HL-60/S4 treated with retinoic acid at 250 ng/mL for 4 days and 3 days (cell line): ENCODE measurements around the gene TBATA.

Experiments used
- in situ Hi-C: fragments of 300-500 bp; cut with MboI; formaldehyde crosslinking; loops from 2 replicates; pipeline ENCODE4 v1.7.0; 2022; ENCODE audit warnings: low sequenced_read_pairs

TBATA gene

DNA sequence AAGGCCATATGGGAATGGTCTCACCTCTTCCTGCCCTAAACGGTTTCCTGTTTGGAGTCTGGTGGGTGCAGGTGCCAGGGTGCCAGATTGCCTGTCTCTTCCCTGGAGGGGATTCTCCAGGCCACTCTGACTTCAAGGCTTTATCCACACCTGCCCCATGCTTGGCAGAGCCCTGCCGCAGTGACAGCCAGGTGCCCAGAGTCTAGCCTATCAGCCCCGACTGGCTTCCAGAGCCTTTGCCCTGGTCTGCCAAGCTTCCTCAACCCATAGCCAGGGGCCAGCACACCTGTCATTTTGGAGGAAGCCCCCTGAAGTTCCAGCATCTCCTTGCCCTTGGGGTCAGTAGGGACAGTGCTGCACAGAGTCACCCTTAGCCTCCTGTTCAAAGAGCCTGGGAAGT, 21.6 kb downstream of the TBATA start:
- in situ Hi-C loops = loop anchor here (10.0 kb wide), 1 partner anchor 219 kb away; no protein-coding TSS in a partner anchor

DNA sequence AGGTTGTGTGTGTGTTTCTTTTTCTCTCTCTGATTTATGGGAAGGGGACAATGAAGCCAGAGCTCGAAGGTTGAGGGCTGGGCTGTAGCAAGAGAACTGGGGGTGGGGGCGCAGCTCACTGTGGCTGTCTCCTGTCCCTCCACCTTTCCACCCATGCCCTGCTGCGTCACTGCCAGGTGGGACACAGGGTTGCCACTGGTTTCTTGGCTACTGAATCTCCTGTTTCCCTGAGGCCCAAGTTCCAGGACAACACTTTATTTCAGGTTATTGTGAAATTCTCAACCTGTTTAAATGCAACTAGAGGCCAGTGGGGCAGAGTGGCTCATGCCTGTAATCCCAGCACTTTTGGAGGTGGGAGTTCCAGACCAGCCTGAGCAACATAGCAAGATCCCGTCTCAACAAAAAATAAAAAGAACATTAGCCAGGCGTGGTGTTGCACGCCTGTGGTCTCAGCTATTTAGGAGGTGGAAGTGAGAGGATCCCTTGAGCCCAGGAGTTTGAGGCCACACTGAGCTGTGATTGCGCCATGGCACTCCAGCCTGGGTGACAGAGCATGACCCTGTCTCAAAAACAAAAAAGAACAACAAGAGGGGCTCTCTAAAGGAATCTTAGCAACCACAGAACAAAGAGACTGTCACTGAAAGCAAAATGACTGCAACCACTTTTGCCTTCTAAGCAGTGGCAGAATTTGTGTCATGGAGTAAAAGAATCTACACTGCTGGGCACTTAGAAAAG, 22.6 kb downstream of the TBATA start:
- in situ Hi-C loops = loop anchor here (10.0 kb wide), 1 partner anchor 218 kb away; no protein-coding TSS in a partner anchor

DNA sequence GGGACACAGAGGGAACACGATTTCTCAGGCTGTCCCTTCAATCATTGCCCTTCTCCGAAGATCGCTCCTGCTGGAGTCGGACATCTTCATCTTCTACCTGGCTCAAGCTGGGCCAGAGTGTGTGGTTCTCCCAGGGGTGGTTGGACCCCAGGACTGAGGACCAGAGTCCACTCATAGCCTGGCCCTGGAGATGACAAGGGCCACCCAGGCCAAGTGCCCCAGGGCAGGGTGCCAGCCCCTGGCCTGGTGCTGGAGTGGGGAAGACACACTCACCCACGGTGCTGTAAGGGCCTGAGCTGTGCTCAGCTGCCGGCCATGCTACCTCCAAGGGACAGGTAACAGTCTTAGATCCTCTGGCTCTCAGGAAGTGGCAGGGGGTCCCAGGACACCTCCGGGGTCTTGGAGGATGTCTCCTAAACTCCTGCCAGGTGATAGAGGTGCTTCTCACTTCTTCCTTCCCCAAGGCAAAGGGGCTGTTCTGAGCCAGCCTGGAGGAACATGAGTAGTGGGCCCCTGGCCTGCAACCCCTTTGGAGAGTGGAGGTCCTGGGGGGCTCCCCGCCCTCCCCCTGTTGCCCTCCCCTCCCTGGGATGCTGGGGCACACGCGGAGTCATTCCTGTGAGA, 23.3 kb downstream of the TBATA start:
- in situ Hi-C loops = loop anchor here (10.0 kb wide), 1 partner anchor 217 kb away; no protein-coding TSS in a partner anchor

DNA sequence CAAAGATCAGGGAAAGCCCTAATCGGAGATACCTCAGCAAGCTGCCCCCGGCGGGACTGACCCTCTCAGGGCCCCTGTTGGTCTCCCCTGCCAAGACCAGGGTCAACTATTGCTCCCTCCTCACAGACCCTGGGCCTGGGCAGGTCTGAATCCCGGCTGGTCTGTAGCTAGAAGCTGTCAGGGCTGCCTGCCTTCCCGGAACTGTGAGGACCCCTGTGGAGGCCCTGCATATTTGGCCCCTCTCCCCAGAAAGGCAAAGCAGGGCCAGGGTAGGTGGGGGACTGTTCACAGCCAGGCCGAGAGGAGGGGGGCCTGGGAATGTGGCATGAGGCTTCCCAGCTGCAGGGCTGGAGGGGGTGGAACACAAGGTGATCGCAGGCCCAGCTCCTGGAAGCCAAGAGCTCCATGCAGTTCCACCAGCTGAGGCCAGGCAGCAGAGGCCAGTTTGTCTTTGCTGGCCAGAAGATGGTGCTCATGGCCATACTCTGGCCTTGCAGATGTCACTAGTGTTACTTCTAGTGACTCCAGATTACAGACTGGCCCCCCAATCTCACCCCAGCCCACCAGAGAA, 24.1 kb downstream of the TBATA start:
- in situ Hi-C loops = loop anchor here (10.0 kb wide), 1 partner anchor 216 kb away; no protein-coding TSS in a partner anchor

DNA sequence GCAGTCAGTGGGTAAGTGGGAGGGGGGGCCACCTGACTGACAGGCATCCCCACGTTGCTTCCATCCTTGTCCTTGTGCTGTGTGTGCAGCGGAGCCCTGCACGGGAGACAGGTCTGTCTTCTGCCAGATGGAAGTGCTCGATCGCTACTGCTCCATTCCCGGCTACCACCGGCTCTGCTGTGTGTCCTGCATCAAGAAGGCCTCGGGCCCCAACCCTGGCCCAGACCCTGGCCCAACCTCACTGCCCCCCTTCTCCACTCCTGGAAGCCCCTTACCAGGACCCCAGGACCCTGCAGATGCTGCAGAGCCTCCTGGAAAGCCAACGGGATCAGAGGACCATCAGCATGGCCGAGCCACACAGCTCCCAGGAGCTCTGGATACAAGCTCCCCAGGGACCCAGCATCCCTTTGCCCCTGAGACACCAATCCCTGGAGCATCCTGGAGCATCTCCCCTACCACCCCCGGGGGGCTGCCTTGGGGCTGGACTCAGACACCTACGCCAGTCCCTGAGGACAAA, 24.8 kb downstream of the TBATA start:
- in situ Hi-C loops = loop anchor here (10.0 kb wide), 1 partner anchor 216 kb away; no protein-coding TSS in a partner anchor

DNA sequence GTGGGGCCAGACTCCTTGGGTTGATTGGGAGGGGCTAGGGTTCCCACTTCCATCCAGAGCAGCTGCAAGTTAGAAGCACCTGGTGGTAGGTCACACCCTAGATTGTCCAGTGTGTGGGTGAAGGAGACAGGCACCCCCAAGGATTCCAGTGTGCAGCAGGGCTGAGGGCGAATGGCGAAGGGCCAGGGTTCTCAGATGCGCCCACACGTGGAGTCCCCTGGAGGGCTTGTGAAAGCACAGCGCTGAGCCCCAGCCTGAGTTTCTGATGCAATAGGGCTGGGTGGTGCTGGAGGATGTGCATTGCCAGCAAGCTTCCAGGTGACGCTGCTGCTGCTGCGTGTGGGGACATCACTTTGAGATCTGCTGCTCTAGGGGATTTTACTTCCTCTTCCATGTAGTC, 25.4 kb downstream of the TBATA start:
- in situ Hi-C loops = loop anchor here (10.0 kb wide), 2 partner anchors 195 to 215 kb away; no protein-coding TSS in a partner anchor

DNA sequence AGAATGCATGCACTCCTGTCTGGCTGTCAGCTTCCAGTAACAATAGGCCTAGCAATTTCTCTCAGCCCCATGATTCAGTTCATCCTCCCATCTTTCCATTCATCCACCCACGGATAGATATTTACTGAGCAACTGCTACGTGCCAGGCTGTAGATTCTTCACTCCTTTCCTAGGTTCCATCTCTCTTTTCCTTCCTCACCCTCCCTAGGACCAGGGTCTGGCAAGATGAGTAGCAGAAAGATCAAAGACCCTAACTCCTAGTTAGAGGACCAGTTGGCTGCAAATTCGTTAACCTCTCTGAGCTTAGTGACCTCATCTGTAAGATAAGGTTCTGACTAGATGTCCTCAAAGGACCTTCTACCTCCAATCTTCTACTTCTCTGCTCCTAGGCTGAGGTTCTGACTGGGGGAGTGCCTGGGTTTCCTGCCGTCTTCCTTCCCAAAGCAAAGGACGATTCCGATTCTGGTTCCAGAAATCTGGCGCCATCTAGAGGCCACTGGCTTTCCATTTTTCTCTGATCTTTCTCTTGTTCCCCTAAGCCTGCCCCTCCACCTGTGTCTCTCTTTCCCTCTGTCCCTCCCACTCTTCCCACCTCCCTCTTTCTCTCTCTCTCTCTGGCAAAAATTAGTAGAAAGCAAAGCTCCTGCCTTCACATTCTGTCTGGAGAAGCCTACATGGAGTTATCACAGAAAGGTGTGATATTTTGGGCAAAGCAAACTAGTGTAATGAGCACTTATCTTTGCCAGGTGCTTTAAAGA, 26.2 kb downstream of the TBATA start:
- in situ Hi-C loops = loop anchor here (10.0 kb wide), 1 partner anchor 194 kb away; no protein-coding TSS in a partner anchor

DNA sequence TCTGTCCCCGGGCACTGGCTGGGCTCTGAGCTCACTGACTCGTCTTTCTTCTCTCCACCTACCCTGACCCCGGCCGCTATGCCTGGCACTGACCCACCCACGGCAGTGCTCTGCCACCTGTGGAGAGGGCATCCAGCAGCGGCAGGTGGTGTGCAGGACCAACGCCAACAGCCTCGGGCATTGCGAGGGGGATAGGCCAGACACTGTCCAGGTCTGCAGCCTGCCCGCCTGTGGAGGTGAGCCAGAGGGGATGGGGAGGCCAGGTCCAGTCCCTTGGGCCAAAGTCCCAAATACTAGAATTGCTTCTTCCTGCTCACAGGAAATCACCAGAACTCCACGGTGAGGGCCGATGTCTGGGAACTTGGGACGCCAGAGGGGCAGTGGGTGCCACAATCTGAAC, 27.3 kb downstream of the TBATA start:
- in situ Hi-C loops = loop anchor here (10.0 kb wide), 1 partner anchor 193 kb away; no protein-coding TSS in a partner anchor

DNA sequence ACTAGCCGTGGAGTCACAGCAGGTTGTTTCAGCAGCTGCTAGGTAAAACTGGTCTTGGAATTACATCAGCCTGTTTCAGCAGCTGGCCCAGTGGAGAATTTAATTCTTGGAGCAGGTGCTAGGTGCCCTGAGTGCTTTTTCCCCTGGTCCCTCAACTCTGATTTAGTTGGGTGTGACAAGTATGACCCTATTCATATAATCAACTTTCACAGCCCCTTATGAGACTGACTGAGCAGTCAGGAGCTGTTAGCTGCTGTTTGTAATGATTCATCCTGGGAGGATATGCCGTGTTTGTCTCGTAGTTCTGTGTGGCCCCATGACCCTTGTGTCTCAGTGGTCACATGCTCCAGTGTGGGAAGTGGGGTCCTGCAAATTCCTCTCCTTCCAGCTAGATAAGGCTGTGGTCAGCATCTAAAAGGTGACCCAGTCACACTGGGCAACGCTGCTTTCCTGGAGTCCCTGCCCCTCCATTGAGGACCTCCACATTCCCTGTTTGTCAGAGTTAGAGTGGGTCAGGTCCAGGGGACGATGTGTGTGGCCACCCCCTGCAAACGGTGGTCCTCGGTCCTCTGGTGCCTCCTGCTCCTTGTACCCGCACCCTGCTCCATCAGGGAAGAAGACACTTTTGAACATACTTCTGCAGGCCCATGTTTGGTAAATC, 28.3 kb downstream of the TBATA start:
- in situ Hi-C loops = loop anchor here (10.0 kb wide), 1 partner anchor 192 kb away; no protein-coding TSS in a partner anchor

DNA sequence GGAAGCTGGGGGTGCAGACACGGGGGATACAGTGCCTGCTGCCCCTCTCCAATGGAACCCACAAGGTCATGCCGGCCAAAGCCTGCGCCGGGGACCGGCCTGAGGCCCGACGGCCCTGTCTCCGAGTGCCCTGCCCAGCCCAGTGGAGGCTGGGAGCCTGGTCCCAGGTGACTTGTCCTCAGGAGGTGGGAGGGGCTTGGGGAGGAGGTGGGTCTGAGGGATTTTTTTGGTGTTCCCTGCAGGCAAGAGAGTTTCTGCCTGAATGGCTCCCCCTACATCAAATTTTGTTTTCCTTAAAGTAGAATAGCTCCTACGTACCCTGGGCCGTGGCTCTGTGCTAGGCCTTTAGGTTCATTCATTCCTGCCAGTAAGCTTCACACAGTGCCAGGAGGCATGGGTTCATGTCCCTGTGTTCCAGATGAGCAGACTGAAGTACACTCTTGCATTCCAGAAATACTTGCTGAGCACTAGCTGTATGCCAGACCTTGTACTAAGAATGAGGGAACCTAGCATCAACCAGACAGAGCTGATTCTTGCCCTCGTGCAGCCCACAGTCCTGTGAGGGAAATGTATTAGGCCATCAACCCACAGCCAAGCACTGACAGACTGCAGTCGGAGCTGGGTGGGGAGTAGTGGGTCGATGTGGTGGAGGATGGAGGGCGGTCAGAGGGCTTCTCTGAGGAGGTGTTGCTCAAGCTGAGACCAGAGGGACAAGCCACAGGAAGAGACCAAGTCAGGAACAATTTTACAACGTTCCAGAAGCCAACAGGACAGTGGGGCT, 31.1 kb downstream of the TBATA start:
- in situ Hi-C loops = loop anchor here (10.0 kb wide), 1 partner anchor 189 kb away; no protein-coding TSS in a partner anchor

DNA sequence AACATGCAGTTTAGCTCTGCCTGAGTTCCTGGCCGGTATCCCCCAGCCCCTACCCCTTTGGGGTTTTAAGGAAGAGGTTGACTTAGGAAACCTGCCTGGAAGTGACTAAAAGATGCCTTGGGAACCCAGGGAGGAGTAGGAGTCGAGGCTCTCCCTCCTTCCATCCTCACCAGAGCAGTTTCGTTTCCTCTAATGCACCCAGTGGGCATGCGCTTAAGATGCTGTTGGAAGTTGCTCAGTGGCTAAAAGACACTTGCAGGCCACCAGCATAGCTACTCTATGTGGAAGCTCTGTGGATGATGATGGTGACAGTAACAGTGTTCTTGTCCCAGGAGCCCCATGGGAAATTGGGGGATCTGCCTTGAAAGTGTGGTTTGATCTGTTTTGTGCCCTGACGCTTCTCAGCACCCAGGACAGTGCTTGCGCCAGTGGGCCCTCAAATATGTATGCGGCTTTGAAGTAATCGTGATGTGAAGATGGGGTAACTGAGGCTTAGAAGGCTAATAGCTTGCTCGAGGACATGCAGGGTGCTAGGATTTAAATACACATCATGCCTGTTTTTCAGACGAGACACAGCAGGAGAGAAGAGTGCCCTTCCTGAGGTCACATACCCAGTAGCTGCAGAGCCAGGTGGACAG, 32.0 kb downstream of the TBATA start:
- in situ Hi-C loops = loop anchor here (10.0 kb wide), 1 partner anchor 188 kb away; no protein-coding TSS in a partner anchor

DNA sequence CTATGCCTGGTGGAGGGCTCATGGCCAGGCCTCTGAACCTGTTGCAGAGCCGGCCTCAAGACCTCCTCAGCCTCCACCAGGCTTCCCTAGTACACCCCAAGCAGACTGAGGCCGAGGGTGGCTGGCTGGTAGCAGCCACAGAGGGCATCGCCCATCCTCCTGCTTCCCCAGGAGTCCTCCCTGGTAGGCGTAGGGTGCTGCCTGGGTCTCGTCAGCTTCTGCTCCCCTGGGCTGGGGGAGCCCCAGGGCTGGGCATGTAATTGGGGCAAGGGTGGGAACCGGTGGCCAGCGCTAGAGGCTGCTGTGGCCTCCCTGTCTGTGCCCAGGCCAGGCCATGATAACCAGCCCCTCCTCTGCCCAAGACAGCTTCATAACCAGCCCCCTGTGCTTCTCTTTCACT, 32.6 kb downstream of the TBATA start:
- in situ Hi-C loops = loop anchor here (10.0 kb wide), 1 partner anchor 188 kb away; no protein-coding TSS in a partner anchor

DNA sequence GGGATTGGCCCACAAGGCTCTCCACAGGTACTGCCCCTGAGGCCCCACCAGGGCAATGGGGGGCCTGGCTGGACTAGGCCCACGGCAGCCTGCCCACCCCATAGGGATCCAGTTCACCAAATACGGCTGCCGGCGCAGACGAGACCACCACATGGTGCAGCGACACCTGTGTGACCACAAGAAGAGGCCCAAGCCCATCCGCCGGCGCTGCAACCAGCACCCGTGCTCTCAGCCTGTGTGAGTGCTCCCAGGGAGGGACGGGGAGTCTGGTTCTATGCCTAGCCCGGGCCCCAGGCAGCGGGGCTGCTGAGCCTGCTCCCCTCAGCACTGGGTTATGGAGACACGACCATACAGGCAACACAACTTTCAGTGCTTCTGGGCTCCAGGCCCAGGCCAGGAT, 33.2 kb downstream of the TBATA start:
- in situ Hi-C loops = loop anchor here (10.0 kb wide), 1 partner anchor 187 kb away; no protein-coding TSS in a partner anchor

DNA sequence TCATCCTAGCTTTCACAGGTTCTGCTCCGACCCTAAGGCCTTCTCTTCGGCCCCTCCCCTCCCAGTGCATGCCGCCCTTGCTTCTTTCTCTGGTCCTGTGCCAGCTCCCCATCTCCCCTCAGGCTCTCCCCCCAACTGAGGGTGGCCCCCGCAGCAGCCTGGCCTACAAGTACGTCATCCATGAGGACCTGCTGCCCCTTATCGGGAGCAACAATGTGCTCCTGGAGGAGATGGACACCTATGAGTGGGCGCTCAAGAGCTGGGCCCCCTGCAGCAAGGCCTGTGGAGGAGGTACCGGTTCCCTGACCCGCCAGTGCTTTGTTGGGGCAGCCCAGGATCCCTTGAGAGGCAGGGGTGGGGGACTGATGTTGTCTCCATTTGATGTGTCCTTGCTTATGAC, 33.8 kb downstream of the TBATA start:
- in situ Hi-C loops = loop anchor here (10.0 kb wide), 1 partner anchor 187 kb away; no protein-coding TSS in a partner anchor

DNA sequence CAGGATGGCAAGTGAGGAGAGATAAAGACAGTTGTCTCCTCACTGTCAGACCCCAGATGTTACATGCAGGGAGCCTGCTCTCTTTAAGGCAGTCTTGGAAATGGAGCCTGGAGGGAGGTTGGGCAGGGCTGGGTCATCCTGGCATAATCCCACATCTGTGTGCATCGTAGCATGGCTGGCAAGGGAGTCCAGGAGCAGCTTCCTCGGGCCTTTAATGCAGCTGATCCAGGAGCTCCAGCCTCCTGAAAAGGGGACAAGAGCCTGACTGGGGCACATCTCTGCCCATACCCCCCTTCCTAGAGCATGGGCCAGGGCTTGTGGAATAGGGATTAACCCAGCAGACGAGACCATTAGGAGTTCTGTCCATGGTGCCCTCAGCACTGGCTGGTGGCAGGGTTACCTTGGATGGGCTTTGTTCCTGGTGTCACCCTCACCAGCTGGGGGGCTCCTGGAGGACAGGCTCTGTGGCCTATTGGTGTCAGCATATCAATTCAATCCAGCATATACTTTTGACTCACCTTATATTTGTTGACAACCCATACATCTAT, 34.9 kb downstream of the TBATA start:
- in situ Hi-C loops = loop anchor here (10.0 kb wide), 1 partner anchor 185 kb away; no protein-coding TSS in a partner anchor

DNA sequence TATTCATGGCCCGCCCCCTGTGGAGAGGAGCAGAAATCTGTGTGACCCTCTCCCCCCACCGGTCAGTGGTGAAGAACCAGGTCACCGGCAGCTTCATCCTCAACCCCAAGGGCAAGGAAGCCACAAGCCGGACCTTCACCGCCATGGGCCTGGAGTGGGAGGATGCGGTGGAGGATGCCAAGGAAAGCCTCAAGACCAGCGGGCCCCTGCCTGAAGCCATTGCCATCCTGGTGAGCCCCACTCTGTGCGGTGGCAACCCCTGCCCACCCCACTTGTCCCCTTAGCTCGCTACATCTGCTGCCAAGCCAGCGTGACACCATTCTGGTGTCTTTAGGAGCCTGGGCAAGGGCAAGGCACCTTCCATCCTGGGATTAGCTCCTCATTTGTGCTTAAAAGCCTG, 35.4 kb downstream of the TBATA start:
- in situ Hi-C loops = loop anchor here (10.0 kb wide), 1 partner anchor 185 kb away; no protein-coding TSS in a partner anchor

DNA sequence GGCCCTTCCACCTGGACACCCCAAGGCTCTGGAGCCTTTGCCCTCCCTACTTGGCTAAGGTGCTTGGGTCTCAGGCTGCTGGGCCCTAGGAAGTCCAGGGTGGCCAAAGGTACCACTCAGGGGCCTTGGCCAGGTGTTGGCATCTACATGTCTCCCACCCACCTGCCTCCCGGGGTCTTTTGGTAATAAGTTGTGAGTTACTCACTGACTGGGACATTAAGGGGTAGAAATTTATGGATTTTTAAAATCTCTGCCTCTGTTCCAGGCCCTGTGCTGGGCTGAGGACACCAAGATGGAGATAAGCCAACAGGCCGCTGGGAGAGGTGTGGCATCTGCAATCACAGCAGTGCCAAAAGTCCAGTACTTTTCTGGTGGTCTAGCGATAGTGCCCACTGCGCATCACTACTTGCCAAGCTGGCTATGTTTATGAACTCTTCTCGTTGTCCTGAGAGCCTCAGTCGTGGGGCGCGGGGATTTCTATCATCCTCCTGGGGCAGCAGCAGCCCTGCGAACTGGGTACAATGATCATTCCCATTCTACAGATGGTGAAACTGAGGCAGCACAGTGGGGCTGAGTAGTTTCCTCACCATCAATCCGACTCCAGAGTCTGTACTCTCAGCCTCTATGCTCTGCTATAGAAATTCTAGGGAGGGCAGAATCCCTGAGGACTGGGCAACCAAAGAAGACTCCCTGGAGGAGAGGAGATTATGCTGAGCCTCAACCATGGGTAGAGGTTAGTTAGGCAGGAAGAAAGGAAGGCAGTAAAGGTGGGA, 36.2 kb downstream of the TBATA start:
- in situ Hi-C loops = no loop called here
